ENCODE measurements around the gene TMEM151A. TPM values are rescaled to one million over a fixed set of nuclear protein-coding genes. Genes with fewer than 3 reads are reported as not detected.

Gene TMEM151A
- total and polyA plus RNA-seq, 11 donors, result 0.08 to 7.9 (median 0.12) TPM; not detected in 5

DNA sequence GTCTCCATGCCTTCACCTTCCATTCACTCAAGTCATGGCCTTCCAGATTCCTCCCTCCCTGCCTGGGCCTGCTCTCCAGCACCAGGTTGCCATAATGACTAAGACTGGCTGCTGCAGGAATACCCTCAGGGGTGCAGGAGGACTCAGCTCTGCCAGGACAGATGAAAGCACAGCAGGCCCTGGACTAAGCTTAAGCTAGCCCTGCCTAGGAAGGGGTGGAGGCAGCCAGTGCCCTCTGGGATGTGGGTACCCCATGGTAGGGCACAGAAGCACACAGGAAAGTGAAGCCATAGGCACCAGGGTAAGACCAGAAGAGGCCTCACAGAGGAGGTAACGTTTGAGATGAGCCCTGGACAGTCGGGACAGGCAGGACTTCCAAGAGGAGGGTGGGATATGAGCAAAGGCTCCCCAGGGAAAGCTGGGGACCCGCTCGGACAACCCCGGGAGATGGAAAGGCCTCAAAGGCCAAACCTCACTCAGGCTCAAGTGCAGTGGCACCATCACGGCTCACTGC, 47.5 kb downstream of the TMEM151A start:
- peaks cover 0 to 57% (median 39%) of the 10 kb centered on the region in 9 donors for H3K36me3 ChIP-seq
- DNase-seq, result peak in 2 of 5 donors; percentile 8 to 40
- no peak overlapping the region for H3K27ac ChIP-seq
- H3K9me3 ChIP-seq, result no peaks in the 10 kb centered on the region
- 89 to 93% (median 90%) methylated on average over 6 of the region's 6 CpGs for WGBS, 4 donors
- intact Hi-C loops (cut with DNase I), result loop anchor here in 1 of 10 donors (5.0 kb wide), 1 partner anchor 47 kb away; the partner anchor contains the start of gene TMEM151A
- no peaks in the 10 kb centered on the region for H3K27me3 ChIP-seq
- TF ChIP-seq, protein P1, sequence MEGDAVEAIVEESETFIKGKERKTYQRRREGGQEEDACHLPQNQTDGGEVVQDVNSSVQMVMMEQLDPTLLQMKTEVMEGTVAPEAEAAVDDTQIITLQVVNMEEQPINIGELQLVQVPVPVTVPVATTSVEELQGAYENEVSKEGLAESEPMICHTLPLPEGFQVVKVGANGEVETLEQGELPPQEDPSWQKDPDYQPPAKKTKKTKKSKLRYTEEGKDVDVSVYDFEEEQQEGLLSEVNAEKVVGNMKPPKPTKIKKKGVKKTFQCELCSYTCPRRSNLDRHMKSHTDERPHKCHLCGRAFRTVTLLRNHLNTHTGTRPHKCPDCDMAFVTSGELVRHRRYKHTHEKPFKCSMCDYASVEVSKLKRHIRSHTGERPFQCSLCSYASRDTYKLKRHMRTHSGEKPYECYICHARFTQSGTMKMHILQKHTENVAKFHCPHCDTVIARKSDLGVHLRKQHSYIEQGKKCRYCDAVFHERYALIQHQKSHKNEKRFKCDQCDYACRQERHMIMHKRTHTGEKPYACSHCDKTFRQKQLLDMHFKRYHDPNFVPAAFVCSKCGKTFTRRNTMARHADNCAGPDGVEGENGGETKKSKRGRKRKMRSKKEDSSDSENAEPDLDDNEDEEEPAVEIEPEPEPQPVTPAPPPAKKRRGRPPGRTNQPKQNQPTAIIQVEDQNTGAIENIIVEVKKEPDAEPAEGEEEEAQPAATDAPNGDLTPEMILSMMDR (IDR thresholded peaks at IDR 0.05), result no peak
- no peak for TF ChIP-seq POLR2A (IDR thresholded peaks at IDR 0.05)
- ATAC-seq, result no peak
- H3K4me3 ChIP-seq, result no peak overlapping the region
- peaks cover 8 to 45% (median 29%) of the 10 kb centered on the region in 12 donors for H3K4me1 ChIP-seq

DNA sequence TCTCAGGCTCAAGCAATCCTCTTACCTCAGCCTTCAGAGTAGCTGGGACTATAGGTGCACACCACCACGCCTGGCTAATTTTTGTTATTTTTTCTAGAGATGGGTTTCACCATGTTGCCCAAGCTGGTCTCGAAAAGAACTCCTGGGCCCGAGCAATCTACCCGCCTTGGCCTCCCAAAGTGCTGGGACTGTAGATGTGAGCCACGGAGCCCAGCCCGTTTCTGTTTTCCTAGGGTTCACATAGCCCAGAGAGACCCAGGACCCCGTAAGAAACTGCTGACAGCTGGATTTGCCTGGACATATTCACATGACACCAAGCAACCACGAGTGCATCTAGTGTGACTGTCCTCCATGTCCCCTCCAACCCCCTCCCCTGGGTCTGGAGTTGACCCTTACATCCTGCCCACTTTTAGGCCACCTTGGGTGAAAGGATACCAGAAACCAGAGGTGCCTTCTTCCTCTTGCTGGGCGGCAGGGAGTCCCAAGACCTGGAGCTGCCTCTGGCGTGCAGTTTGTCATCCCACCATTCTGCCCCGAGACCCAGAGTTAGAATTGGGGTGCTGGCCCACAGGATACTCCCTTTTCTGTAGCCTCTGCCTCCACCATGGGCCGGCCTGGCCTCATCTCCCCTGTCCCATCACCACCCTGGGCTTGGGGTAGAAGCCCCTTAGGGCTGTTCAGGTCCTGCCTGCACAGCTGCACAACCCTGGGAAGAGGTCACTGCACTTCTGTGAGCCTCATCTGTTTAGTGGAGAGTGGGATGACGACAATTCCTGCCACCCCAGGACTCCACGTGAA, 48.2 kb downstream of the TMEM151A start:
- H3K27me3 ChIP-seq, result no peaks in the 10 kb centered on the region
- ATAC-seq (no peak), DNase-seq (peak in 3 of 5 donors; percentile 13 to 40 (median 20))
- H3K4me3 ChIP-seq, result no peak overlapping the region
- TF ChIP-seq, protein P1 (IDR thresholded peaks at IDR 0.05), result no peak
- TF ChIP-seq POLR2A (IDR thresholded peaks at IDR 0.05), result no peak
- no peaks in the 10 kb centered on the region for H3K9me3 ChIP-seq
- peaks cover 8 to 42% (median 33%) of the 10 kb centered on the region in 12 donors for H3K4me1 ChIP-seq
- no peak overlapping the region for H3K27ac ChIP-seq
- peaks cover 0 to 57% (median 39%) of the 10 kb centered on the region in 9 donors for H3K36me3 ChIP-seq
- intact Hi-C loops (cut with DNase I), result loop anchor here in 4 of 10 donors (5.0 to 10.0 kb wide), 3 partner anchors 33 to 475 kb away; partner anchors contain the start of genes MUS81 (in 1 of the 4) and TMEM151A (in 1 of the 4)
- WGBS, 4 donors, result 76 to 80% (median 79%) methylated on average over 13 to 14 of the region's 14 CpGs

DNA sequence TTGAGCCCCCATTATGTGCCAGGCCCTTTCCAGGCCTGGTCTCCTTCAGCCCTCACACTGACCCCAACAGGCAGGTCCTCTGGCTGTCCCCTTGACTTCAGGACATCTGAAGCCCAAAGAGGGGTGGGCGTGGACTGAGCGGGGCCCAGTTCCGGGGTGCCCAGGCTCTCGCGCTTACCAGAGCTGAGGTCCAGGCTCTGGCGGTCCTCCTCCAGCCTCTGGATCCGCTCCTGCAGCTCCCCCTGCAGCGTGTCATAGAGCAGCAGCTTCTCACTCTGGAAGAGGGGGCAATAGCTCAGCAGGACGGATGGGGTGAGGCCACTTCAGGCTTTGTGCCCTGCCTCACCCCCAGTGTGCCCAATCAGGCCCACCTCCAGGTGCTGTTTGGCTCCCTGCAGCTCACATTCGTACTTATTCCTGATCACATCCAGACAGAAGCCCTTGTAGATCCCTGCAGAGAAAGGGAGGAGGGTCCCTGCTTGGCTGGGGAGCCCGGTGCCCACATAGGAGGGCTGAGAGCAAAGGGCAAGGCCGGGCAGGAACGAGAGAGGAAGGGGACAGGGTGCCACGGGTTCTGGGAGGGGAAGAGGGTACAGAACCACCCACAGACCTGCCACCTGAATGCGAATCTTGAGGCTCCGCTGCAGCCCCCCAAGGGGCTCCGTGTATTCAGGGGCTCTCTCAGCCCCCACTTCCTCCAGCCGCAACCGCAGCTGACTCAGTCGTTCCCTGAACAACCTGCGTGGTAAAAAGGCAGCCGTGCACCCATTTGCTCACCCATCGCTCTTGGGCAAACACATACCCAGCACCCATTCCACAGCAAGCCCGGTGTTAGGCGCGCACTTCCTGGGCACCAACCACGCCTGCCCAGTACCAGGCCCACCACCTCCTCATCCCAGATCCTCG, 49.2 kb downstream of the TMEM151A start:
- DNase-seq, result peak in 2 of 5 donors; percentile 5 to 39
- H3K9me3 ChIP-seq, result no peaks in the 10 kb centered on the region
- no peak overlapping the region for H3K27ac ChIP-seq
- H3K4me1 ChIP-seq, result peaks cover 4 to 40% (median 33%) of the 10 kb centered on the region in 12 donors
- TF ChIP-seq, protein P1 (IDR thresholded peaks at IDR 0.05), result no peak
- no peak for TF ChIP-seq POLR2A (IDR thresholded peaks at IDR 0.05)
- no peaks in the 10 kb centered on the region for H3K27me3 ChIP-seq
- intact Hi-C loops (cut with DNase I), result loop anchor here in 3 of 10 donors (5.0 to 10.0 kb wide), 2 partner anchors 34 to 476 kb away; partner anchors contain the start of gene MUS81 (in 1 of the 3)
- H3K36me3 ChIP-seq, result peaks cover 0 to 57% (median 39%) of the 10 kb centered on the region in 9 donors
- no peak for ATAC-seq
- no peak overlapping the region for H3K4me3 ChIP-seq
- WGBS, 4 donors, result 89 to 93% (median 92%) methylated on average over 18 to 28 of the region's 28 CpGs
